Astrocyte (in vitro differentiated cells and primary cell): ENCODE data around the gene CLPSL1.

Experiments used
- EZH2 ChIP-seq: IDR thresholded peaks from 2 replicates; pipeline ENCODE4 v1.6.1; 2012; ENCODE audit warnings: mild to moderate bottlenecking, low read length, inconsistent platforms; ENCODE audit not compliant: insufficient read depth
- TF ChIP-seq, protein P1 (sequence below): IDR thresholded peaks from 2 replicates; pipeline ENCODE4 v1.5.1; 2011; ENCODE audit warnings: low read depth, mild to moderate bottlenecking, inconsistent platforms, low read length, moderate library complexity; ENCODE audit not compliant: insufficient read depth

DNA sequence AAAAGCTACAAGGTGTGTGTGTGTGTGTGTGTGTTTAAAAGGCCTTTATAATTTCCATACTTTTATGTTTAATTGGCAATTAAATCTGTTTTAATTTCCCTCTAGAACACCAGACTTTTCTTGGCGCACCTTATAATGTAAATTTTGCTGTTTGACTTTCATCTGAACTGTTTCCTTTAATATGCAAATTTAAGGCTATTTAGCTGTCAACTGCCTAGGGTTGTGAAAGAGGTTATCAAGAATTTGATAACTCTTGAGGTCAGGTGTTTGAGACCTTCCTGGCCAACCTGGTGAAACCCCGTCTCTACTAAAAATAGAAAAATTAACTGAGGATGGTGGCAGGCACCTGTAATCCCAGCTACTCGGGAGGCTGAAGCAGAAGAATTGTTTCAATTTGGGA is 20.3 kb downstream of the CLPSL1 start:
- TF ChIP-seq, protein P1, sequence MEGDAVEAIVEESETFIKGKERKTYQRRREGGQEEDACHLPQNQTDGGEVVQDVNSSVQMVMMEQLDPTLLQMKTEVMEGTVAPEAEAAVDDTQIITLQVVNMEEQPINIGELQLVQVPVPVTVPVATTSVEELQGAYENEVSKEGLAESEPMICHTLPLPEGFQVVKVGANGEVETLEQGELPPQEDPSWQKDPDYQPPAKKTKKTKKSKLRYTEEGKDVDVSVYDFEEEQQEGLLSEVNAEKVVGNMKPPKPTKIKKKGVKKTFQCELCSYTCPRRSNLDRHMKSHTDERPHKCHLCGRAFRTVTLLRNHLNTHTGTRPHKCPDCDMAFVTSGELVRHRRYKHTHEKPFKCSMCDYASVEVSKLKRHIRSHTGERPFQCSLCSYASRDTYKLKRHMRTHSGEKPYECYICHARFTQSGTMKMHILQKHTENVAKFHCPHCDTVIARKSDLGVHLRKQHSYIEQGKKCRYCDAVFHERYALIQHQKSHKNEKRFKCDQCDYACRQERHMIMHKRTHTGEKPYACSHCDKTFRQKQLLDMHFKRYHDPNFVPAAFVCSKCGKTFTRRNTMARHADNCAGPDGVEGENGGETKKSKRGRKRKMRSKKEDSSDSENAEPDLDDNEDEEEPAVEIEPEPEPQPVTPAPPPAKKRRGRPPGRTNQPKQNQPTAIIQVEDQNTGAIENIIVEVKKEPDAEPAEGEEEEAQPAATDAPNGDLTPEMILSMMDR = no peak
- TF ChIP-seq EZH2 = no peak
